ENCODE results near the gene TCF12. TPM values are rescaled to one million over a fixed set of nuclear protein-coding genes. Genes with fewer than 3 reads are reported as not detected.

TCF12 gene
- total and polyA plus RNA-seq, 11 donors, result 6.5 to 77.3 (median 43.5) TPM

DNA sequence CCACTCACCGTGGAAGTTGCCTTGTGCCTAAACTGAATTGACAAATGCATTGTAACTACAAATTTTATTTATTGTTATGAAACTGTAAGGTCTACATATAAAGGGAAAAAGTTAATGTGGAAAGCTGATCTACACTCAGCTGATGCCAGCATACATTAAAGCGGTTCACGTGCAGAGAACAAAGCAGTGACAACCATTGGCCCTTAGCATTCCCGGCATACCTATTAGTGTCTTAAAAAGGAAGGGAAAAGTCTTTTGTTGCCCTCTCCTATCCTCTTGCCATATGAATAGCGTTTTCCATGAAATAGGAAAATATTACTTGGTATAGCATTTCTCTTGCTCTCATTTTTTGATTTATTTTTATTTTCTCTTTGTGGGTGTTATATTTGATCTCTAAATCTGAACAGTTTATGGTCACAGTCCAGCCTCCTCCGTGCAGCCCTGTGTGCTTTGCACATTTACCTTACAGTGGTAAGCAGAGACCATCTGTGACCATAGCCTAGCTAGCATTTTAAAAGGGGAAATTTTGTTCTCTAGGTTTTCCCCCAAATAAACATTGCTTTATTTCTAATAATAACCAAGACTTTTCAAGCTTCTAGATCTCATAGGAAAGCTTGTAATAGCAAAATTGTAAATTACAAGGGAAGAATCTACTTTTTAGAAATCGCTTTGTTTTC, 368.1 kb downstream of the TCF12 start:
- DNase-seq, result no peak
- 83 to 91% (median 86%) methylated on average over 7 of the region's 7 CpGs for WGBS, 4 donors
- peaks cover 0 to 82% (median 67%) of the 10 kb centered on the region in 9 donors for H3K36me3 ChIP-seq

GRCh38 chr15:57287123-57287521, 368.7 kb downstream of the TCF12 start:
- no peak for TF ChIP-seq POLR2A (IDR thresholded peaks at IDR 0.05)
- no peak for TF ChIP-seq CTCF (IDR thresholded peaks at IDR 0.05)
- DNase-seq (no peak), ATAC-seq (no peak)
- Histone ChIP-seq H3K27ac (no peak overlapping the region), H3K9me3 (no peaks in the 10 kb centered on the region), H3K27me3 (no peaks in the 10 kb centered on the region), H3K4me3 (no peak overlapping the region), H3K4me1 (peaks cover 0 to 30% (median 0%) of the 10 kb centered on the region in 12 donors), H3K36me3 (peaks cover 0 to 77% (median 66%) of the 10 kb centered on the region in 9 donors)
- WGBS, 4 donors, result 78 to 90% (median 84%) methylated on average over 2 of the region's 2 CpGs
- intact Hi-C loops (cut with DNase I), result loop anchor here in 1 of 10 donors (10.0 kb wide), 1 partner anchor 62 kb away; no protein-coding TSS in a partner anchor

More for the DNA sequence above, 368.1 kb downstream of the TCF12 start:
- no peak for ATAC-seq
- intact Hi-C loops (cut with DNase I), result loop anchor here in 1 of 10 donors (10.0 kb wide), 1 partner anchor 62 kb away; no protein-coding TSS in a partner anchor
- Histone ChIP-seq H3K4me1 (peaks cover 0 to 30% (median 0%) of the 10 kb centered on the region in 12 donors), H3K9me3 (no peaks in the 10 kb centered on the region), H3K27ac (no peak overlapping the region), H3K4me3 (no peak overlapping the region), H3K27me3 (no peaks in the 10 kb centered on the region)
- TF ChIP-seq POLR2A (IDR thresholded peaks at IDR 0.05) (no peak), CTCF (IDR thresholded peaks at IDR 0.05) (no peak)

GRCh38 chr15:57288926-57289580, 370.6 kb downstream of the TCF12 start:
- Histone ChIP-seq H3K27ac (no peak overlapping the region), H3K4me1 (peaks cover 0 to 14% (median 0%) of the 10 kb centered on the region in 12 donors), H3K27me3 (no peaks in the 10 kb centered on the region), H3K36me3 (peaks cover 0 to 58% (median 48%) of the 10 kb centered on the region in 9 donors), H3K4me3 (no peak overlapping the region), H3K9me3 (peaks cover 0 to 9% (median 0%) of the 10 kb centered on the region in 12 donors)
- ATAC-seq (no peak), DNase-seq (no peak)
- no peak for TF ChIP-seq CTCF (IDR thresholded peaks at IDR 0.05)
- TF ChIP-seq POLR2A (IDR thresholded peaks at IDR 0.05), result no peak
- intact Hi-C loops (cut with DNase I), result loop anchor here in 1 of 10 donors (10.0 kb wide), 1 partner anchor 64 kb away; no protein-coding TSS in a partner anchor
- 71 to 87% (median 80%) methylated on average over 5 of the region's 5 CpGs for WGBS, 4 donors

GRCh38 chr15:57290187-57290586, 371.7 kb downstream of the TCF12 start:
- TF ChIP-seq POLR2A (IDR thresholded peaks at IDR 0.05), result no peak
- TF ChIP-seq CTCF (IDR thresholded peaks at IDR 0.05), result no peak
- peaks cover 0 to 9% (median 0%) of the 10 kb centered on the region in 12 donors for H3K9me3 ChIP-seq
- ATAC-seq, result no peak
- no peak overlapping the region for H3K27ac ChIP-seq
- intact Hi-C loops (cut with DNase I), result no loop called here
- no peak overlapping the region for H3K4me3 ChIP-seq
- WGBS, 4 donors, result 93 to 98% (median 95%) methylated on average over 2 of the region's 2 CpGs
- DNase-seq, result no peak
- H3K27me3 ChIP-seq, result no peaks in the 10 kb centered on the region
- H3K36me3 ChIP-seq, result peaks cover 0 to 46% (median 37%) of the 10 kb centered on the region in 9 donors
- peaks cover 0 to 7% (median 0%) of the 10 kb centered on the region in 12 donors for H3K4me1 ChIP-seq
